ENCODE measurements around the gene ARL10. TPM values are rescaled to one million over a fixed set of nuclear protein-coding genes. Genes with fewer than 3 reads are reported as not detected.

The ARL10 gene
- total RNA-seq, 2 donors from 2014 or later, result 7.5 to 14.0 TPM

DNA sequence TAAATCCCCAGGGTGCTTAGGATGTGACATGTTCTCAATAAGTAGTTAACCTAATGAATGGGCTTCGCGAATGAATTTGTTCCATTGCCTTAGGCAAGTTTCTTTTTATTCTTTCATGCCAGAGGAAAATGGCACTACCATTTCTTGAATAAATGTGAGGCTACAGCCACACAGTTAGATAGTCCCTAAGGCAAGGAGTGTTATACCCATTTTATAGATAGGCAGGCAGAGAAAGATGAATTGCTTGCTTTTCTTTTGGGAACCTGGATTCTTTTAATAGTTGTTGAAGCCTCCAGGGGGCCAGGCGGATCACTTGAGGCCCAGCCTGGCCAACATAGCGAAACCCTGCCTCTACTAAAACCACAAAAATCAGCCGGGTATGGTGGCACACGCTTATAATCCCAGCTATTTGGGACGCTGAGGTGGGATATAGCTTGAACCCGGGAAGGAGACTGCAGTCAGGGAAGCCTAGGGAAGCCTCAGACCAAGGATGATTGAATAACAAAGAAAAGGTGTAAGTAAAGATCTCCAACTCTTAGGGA lies 22.2 kb downstream of the ARL10 start:
- DNase-seq, result no peak
- H3K9me3 Mint-ChIP-seq, result no peaks in the 10 kb centered on the region
- peaks cover 8 to 39% of the 10 kb centered on the region in 2 donors for H3K36me3 Mint-ChIP-seq (ENCODE audit: insufficient read depth in 2 of 2)
- peak overlapping the region; percentile 97 to 100 for H3K4me3 Mint-ChIP-seq
- peaks cover 35% of the 10 kb centered on the region for H3K4me1 Mint-ChIP-seq (ENCODE audit: low read depth)
- H3K27ac Mint-ChIP-seq, result peak overlapping the region; percentile 99
- no peak for ATAC-seq (replicated peaks in 1 of 2)
- H3K27me3 Mint-ChIP-seq (ENCODE audit: low read depth), result no peaks in the 10 kb centered on the region

DNA sequence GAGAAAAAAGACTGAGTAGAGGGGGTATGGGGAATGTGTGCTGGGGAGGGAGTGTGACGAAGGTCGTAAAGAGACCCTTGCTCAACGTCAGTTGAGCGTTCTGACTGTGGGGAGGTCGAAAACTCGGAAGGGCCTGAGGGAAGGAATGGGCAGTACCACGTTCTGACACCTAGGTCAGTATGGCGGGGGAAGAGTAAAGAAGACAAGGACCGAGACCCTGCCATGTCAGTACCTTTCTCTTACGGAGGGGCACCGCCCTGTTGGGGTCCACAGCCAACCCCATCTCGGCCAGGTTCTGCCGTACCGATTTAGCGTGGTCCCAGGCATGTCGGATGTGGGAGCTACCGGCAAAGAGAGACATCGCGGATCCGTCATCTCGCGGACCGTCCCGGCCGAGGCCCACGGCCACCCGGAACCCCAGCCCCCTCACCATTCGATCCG lies 22.7 kb downstream of the ARL10 start:
- Mint-ChIP-seq H3K9me3 (no peaks in the 10 kb centered on the region), H3K4me3 (peak overlapping the region; percentile 97 to 100), H3K4me1 (ENCODE audit: low read depth) (peaks cover 35% of the 10 kb centered on the region), H3K27ac (peak overlapping the region; percentile 99), H3K36me3 (ENCODE audit: insufficient read depth in 2 of 2) (peaks cover 8 to 39% of the 10 kb centered on the region in 2 donors), H3K27me3 (ENCODE audit: low read depth) (no peaks in the 10 kb centered on the region)
- ATAC-seq (replicated peaks in 1 of 2) (peak in 1 of 2 donors; percentile 0), DNase-seq (no peak)

DNA sequence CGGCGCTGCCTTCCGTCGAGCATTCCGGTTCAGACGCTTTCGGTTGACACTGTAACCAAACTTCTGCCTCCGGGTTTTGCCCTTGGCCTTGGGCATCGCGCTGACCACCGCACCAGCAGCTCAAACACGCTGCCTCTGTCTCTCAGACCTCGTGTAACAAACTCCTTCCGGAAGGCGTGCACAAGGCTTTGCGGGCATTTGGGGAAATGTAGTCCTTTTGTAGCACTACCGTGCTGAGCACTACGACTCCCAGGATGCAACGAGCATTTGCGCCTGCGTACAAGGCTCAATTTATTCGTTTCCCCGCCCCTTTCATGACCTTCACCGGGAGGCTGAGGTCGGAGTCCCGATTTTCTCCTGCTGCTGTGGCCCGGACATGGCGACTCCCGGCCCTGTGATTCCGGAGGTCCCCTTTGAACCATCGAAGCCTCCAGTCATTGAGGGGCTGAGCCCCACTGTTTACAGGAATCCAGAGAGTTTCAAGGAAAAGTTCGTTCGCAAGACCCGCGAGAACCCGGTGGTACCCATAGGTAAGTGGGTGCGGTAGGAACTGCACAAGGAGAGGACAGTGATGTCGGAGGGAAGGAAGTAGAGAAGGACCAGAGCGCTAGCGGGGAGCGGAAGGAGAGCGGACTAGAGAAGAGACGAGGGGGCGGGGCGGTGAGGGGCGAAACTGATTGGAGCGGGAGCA lies 23.3 kb downstream of the ARL10 start, which contains the start of the genes HIGD2A and NOP16:
HIGD2A (plus strand) TSS at position 308 of the 691 bp plus-strand sequence; CDS start at position 377, 69 bp downstream.
NOP16 (minus strand) TSS at position 155 of the 691 bp plus-strand sequence; CDS start at position 96, 59 bp downstream.
- Mint-ChIP-seq H3K4me3 (peak within 1 kb of the TSS; percentile 97 to 100), H3K27ac (peak within 1 kb of the TSS; percentile 99), H3K4me1 (ENCODE audit: low read depth) (peaks cover 35% of the 10 kb centered on the region), H3K9me3 (no peaks in the 10 kb centered on the region), H3K27me3 (ENCODE audit: low read depth) (no peaks in the 10 kb centered on the region), H3K36me3 (ENCODE audit: insufficient read depth in 2 of 2) (peaks cover 8 to 35% of the 10 kb centered on the region in 2 donors)
- peak; percentile 93 to 95 for ATAC-seq (replicated peaks in 1 of 2)
- DNase-seq, result peak; percentile 97 to 100

DNA sequence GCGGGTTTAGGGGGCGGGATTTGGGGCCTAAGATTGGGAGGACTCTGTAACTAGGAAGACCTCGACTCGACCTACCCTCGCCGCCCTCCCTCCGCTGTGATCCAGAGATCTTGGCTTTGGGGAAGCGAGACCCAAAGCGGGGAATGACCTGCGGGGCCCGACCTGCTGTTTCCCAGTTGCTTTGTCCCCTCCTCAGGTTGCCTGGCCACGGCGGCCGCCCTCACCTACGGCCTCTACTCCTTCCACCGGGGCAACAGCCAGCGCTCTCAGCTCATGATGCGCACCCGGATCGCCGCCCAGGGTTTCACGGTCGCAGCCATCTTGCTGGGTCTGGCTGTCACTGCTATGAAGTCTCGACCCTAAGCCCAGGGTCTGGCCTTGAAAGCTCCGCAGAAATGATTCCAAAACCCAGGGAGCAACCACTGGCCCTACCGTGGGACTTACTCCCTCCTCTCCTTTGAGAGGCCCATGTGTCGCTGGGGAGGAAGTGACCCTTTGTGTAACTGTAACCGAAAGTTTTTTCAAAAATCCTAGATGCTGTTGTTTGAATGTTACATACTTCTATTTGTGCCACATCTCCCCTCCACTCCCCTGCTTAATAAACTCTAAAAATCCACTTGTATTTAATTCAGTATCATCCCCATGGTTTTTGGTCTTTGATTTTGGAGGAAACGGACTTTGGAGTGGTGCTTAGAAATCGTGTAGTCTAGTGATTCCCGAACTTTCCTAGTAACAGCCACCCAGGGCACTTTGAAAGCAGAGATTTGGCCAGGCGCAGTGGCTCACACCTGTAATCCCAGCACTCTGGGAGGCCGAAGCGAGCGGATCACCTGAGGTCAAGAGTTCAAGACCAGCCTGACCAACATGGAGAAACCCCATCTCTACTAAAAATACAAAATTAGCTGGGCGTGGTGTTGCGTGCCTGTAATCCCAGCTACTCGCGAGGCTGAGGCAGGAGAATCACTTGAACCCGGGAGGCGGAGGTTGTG lies 24.1 kb downstream of the ARL10 start:
- Mint-ChIP-seq H3K9me3 (no peaks in the 10 kb centered on the region), H3K4me1 (ENCODE audit: low read depth) (peaks cover 35% of the 10 kb centered on the region), H3K4me3 (peak overlapping the region; percentile 97 to 100), H3K27me3 (ENCODE audit: low read depth) (no peaks in the 10 kb centered on the region), H3K27ac (peak overlapping the region; percentile 99), H3K36me3 (ENCODE audit: insufficient read depth in 2 of 2) (peaks cover 8 to 30% of the 10 kb centered on the region in 2 donors)
- peak in 1 of 2 donors; percentile 81 for DNase-seq
- ATAC-seq (replicated peaks in 1 of 2), result peak; percentile 46 to 52

GRCh38 chr5:176391479-176391878 lies 26.2 kb downstream of the ARL10 start:
- no peak overlapping the region for H3K4me3 Mint-ChIP-seq
- ATAC-seq (replicated peaks in 1 of 2) (no peak), DNase-seq (no peak)
- peaks cover 20% of the 10 kb centered on the region for H3K4me1 Mint-ChIP-seq (ENCODE audit: low read depth)
- H3K27ac Mint-ChIP-seq, result no peak overlapping the region
- H3K36me3 Mint-ChIP-seq (ENCODE audit: insufficient read depth in 2 of 2), result peaks cover 7 to 14% of the 10 kb centered on the region in 2 donors
- no peaks in the 10 kb centered on the region for H3K27me3 Mint-ChIP-seq (ENCODE audit: low read depth)
- H3K9me3 Mint-ChIP-seq, result no peaks in the 10 kb centered on the region

DNA sequence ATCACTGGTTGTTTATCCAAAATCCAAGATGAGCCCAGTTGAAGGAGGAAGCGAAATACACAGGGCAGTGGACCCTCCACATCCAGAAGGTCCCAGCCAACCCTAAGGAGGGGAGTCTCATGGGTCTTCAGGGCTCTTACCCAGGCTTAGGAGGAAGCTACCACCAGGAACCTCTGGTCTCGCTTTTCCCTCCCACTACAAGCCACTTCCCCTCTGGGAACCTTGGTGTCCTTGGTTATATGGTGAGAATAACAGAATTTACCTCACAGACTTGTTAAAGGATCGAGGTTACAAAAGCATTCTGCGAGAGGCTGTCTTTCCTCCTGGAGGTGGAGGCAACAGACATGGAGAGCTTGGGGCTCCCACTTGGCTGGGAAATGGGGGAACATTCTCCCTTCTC lies 26.7 kb downstream of the ARL10 start:
- H3K27me3 Mint-ChIP-seq (ENCODE audit: low read depth), result no peaks in the 10 kb centered on the region
- ATAC-seq (replicated peaks in 1 of 2) (no peak), DNase-seq (no peak)
- H3K4me3 Mint-ChIP-seq, result no peak overlapping the region
- H3K36me3 Mint-ChIP-seq (ENCODE audit: insufficient read depth in 2 of 2), result peaks cover 7 to 10% of the 10 kb centered on the region in 2 donors
- H3K9me3 Mint-ChIP-seq, result no peaks in the 10 kb centered on the region
- peak overlapping the region; percentile 68 for H3K27ac Mint-ChIP-seq
- H3K4me1 Mint-ChIP-seq (ENCODE audit: low read depth), result peaks cover 15% of the 10 kb centered on the region

DNA sequence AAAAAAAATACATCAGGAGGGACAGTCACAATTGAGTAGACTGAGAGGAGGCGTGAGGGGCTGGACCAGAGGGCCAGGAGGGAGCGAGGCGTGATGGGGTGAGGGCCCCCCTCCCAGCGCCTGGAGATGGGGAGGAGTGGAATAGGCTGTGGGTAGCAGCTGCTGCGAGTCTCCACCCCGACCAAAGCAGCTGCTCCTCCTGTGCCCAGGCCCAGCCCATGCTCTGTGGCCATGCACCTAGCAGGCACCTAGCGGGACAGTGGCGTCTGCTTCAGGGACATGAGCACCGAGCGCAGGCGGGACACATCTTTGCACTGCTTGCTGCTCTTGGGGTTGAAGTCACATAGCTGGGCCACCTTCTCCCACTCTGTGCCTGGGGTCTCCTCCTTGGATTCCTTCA lies 27.2 kb downstream of the ARL10 start:
- Mint-ChIP-seq H3K9me3 (no peaks in the 10 kb centered on the region), H3K27me3 (ENCODE audit: low read depth) (no peaks in the 10 kb centered on the region), H3K36me3 (ENCODE audit: insufficient read depth in 2 of 2) (peaks cover 7 to 9% of the 10 kb centered on the region in 2 donors), H3K4me3 (no peak overlapping the region), H3K27ac (peak overlapping the region; percentile 68), H3K4me1 (ENCODE audit: low read depth) (peaks cover 10% of the 10 kb centered on the region)
- no peak for ATAC-seq (replicated peaks in 1 of 2)
- DNase-seq, result no peak

DNA sequence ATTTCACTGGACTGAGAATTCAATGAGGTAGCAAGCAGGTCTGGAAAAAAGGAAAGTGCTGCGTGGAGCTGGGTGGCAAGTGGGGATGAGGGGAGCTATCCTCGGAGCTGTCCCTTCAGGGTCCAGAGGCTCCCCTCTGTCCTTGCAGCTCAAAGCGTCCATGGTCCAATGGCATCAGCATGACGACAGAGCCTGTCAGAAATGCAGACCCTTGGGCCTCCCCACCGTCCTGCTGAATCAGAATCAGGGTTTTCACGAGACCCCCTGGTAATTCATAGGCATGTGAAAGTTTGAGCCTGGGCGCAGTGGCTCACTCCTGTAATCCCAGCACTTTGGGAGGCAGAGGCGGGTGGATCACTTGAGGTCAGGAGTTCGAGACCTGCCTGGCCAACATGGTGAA lies 28.8 kb downstream of the ARL10 start:
- no peak for DNase-seq
- ATAC-seq (replicated peaks in 1 of 2), result no peak
- Mint-ChIP-seq H3K36me3 (ENCODE audit: insufficient read depth in 2 of 2) (peaks cover 0 to 7% of the 10 kb centered on the region in 2 donors), H3K9me3 (no peaks in the 10 kb centered on the region), H3K4me3 (no peak overlapping the region), H3K4me1 (ENCODE audit: low read depth) (peaks cover 5% of the 10 kb centered on the region), H3K27ac (no peak overlapping the region), H3K27me3 (ENCODE audit: low read depth) (no peaks in the 10 kb centered on the region)

GRCh38 chr5:176394881-176395675 lies 29.8 kb downstream of the ARL10 start:
- H3K36me3 Mint-ChIP-seq (ENCODE audit: insufficient read depth in 2 of 2), result peaks cover 0 to 6% of the 10 kb centered on the region in 2 donors
- no peaks in the 10 kb centered on the region for H3K27me3 Mint-ChIP-seq (ENCODE audit: low read depth)
- H3K4me3 Mint-ChIP-seq, result no peak overlapping the region
- H3K27ac Mint-ChIP-seq, result peak overlapping the region; percentile 42
- H3K4me1 Mint-ChIP-seq (ENCODE audit: low read depth), result no peaks in the 10 kb centered on the region
- DNase-seq (no peak), ATAC-seq (replicated peaks in 1 of 2) (no peak)
- no peaks in the 10 kb centered on the region for H3K9me3 Mint-ChIP-seq

DNA sequence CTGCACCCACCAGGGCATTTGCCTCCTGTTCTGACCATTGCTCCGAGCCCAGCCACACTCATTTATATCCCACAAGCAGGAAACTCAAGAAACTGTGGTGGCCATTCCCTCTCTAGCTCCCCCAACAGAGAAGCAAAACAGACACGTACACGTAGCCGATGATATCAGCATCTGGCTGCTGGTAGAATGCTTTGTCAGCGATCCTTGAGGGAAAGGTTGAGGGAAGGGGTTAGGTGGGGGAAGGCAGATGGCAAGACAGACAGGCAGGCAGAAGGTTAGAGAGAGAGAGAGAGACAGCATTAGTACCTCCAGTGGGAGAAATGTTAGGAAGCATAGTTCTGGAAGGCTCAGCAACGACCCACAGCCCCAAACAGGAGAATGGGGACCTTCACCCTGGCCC lies 31.0 kb downstream of the ARL10 start:
- DNase-seq, result no peak
- no peak for ATAC-seq (replicated peaks in 1 of 2)
- no peaks in the 10 kb centered on the region for H3K9me3 Mint-ChIP-seq
- H3K27ac Mint-ChIP-seq, result no peak overlapping the region
- H3K4me1 Mint-ChIP-seq (ENCODE audit: low read depth), result no peaks in the 10 kb centered on the region
- no peak overlapping the region for H3K4me3 Mint-ChIP-seq
- H3K27me3 Mint-ChIP-seq (ENCODE audit: low read depth), result no peaks in the 10 kb centered on the region
- H3K36me3 Mint-ChIP-seq (ENCODE audit: insufficient read depth in 2 of 2), result peaks cover 0 to 3% of the 10 kb centered on the region in 2 donors

GRCh38 chr5:176397736-176398420 lies 32.6 kb downstream of the ARL10 start:
- DNase-seq (no peak), ATAC-seq (replicated peaks in 1 of 2) (no peak)
- no peak overlapping the region for H3K27ac Mint-ChIP-seq
- H3K4me1 Mint-ChIP-seq (ENCODE audit: low read depth), result no peaks in the 10 kb centered on the region
- H3K9me3 Mint-ChIP-seq, result no peaks in the 10 kb centered on the region
- H3K4me3 Mint-ChIP-seq, result no peak overlapping the region
- no peaks in the 10 kb centered on the region for H3K27me3 Mint-ChIP-seq (ENCODE audit: low read depth)
- peaks cover 0 to 3% of the 10 kb centered on the region in 2 donors for H3K36me3 Mint-ChIP-seq (ENCODE audit: insufficient read depth in 2 of 2)
